ENCODE results near the gene ARID3C. TPM values are rescaled to one million over a fixed set of nuclear protein-coding genes. Genes with fewer than 3 reads are reported as not detected.

Gene ARID3C
- total RNA-seq, 4 donors from 2014 or later: 0.53 TPM; not detected in 3

GRCh38 chr9:34654323-34655051, 25.6 kb upstream of the ARID3C start:
- no peak overlapping the region for H3K4me3 ChIP-seq
- H3K9me3 ChIP-seq: no peaks in the 10 kb centered on the region
- TF ChIP-seq POLR2A (IDR thresholded peaks at IDR 0.05) (no peak), CTCF (IDR thresholded peaks at IDR 0.05) (no peak)
- DNase-seq: no peak
- H3K4me1 ChIP-seq: peaks cover 0 to 40% (median 6%) of the 10 kb centered on the region in 4 donors
- H3K27me3 ChIP-seq: no peaks in the 10 kb centered on the region
- peaks cover 0 to 11% (median 0%) of the 10 kb centered on the region in 3 donors for H3K36me3 ChIP-seq
- peak overlapping the region in 2 of 4 donors; percentile 84 to 91 for H3K27ac ChIP-seq

GRCh38 chr9:34653151-34654072, 24.5 kb upstream of the ARID3C start:
- H3K4me3 ChIP-seq: no peak overlapping the region
- TF ChIP-seq POLR2A (IDR thresholded peaks at IDR 0.05) (no peak), CTCF (IDR thresholded peaks at IDR 0.05) (no peak)
- no peak for DNase-seq
- no peaks in the 10 kb centered on the region for H3K27me3 ChIP-seq
- no peaks in the 10 kb centered on the region for H3K9me3 ChIP-seq
- H3K27ac ChIP-seq: peak overlapping the region in 2 of 4 donors; percentile 84 to 91
- peaks cover 0 to 42% (median 6%) of the 10 kb centered on the region in 4 donors for H3K4me1 ChIP-seq
- peaks cover 0 to 21% (median 0%) of the 10 kb centered on the region in 3 donors for H3K36me3 ChIP-seq

GRCh38 chr9:34652602-34653000, 23.7 kb upstream of the ARID3C start:
- Histone ChIP-seq H3K36me3 (peaks cover 0 to 25% (median 0%) of the 10 kb centered on the region in 3 donors), H3K27me3 (no peaks in the 10 kb centered on the region), H3K4me1 (peaks cover 4 to 51% (median 11%) of the 10 kb centered on the region in 4 donors), H3K4me3 (peak overlapping the region in 2 of 4 donors; percentile 37 to 42), H3K9me3 (no peaks in the 10 kb centered on the region), H3K27ac (peak overlapping the region; percentile 47 to 91 (median 81))
- DNase-seq: no peak
- no peak for TF ChIP-seq CTCF (IDR thresholded peaks at IDR 0.05)
- TF ChIP-seq POLR2A (IDR thresholded peaks at IDR 0.05): no peak

GRCh38 chr9:34651876-34652601, 23.2 kb upstream of the ARID3C start, which contains the start of gene IL11RA:
Gene IL11RA, plus strand, starts transcription at chr9:34652185. Its CDS starts 3,033 bp downstream, at chr9:34655218.
- TF ChIP-seq CTCF (IDR thresholded peaks at IDR 0.05) (no peak), POLR2A (IDR thresholded peaks at IDR 0.05) (peak; percentile 50 to 61)
- DNase-seq: peak; percentile 41 to 95 (median 93)
- Histone ChIP-seq H3K4me3 (peak within 1 kb of the TSS in 3 of 4 donors; percentile 8 to 42 (median 37)), H3K27ac (peak within 1 kb of the TSS; percentile 47 to 91 (median 81)), H3K27me3 (no peaks in the 10 kb centered on the region), H3K4me1 (peaks cover 4 to 56% (median 16%) of the 10 kb centered on the region in 4 donors), H3K9me3 (no peaks in the 10 kb centered on the region), H3K36me3 (peaks cover 0 to 25% (median 0%) of the 10 kb centered on the region in 3 donors)

- TF ChIP-seq POLR2A (IDR thresholded peaks at IDR 0.05) (no peak), CTCF (IDR thresholded peaks at IDR 0.05) (no peak)
- Histone ChIP-seq H3K4me1 (peaks cover 4 to 56% (median 16%) of the 10 kb centered on the region in 4 donors), H3K9me3 (no peaks in the 10 kb centered on the region), H3K36me3 (peaks cover 0 to 25% (median 0%) of the 10 kb centered on the region in 3 donors), H3K4me3 (peak overlapping the region in 2 of 4 donors; percentile 37 to 42), H3K27ac (peak overlapping the region; percentile 47 to 91 (median 81)), H3K27me3 (no peaks in the 10 kb centered on the region)
- DNase-seq: no peak
Observed at GRCh38 chr9:34651321-34651720, 22.5 kb upstream of the ARID3C start.
